Stimulated activated CD4-positive, alpha-beta T cell treated with anti-CD3 and anti-CD28 coated beads, Interleukin-4, amount 100 ng/mL, for 24 hours (primary cell): ENCODE measurements around the gene ATXN7L1.
"Not testable (repeated sequence)": the region's sequence is repeated elsewhere in the genome, so short reads cannot be mapped to it uniquely, and the experiment has no call there.

Experiments used
- DNase-seq: peaks from one replicate; pipeline ENCODE4 v3.0.0-alpha.2; 2020

The ATXN7L1 gene

DNA sequence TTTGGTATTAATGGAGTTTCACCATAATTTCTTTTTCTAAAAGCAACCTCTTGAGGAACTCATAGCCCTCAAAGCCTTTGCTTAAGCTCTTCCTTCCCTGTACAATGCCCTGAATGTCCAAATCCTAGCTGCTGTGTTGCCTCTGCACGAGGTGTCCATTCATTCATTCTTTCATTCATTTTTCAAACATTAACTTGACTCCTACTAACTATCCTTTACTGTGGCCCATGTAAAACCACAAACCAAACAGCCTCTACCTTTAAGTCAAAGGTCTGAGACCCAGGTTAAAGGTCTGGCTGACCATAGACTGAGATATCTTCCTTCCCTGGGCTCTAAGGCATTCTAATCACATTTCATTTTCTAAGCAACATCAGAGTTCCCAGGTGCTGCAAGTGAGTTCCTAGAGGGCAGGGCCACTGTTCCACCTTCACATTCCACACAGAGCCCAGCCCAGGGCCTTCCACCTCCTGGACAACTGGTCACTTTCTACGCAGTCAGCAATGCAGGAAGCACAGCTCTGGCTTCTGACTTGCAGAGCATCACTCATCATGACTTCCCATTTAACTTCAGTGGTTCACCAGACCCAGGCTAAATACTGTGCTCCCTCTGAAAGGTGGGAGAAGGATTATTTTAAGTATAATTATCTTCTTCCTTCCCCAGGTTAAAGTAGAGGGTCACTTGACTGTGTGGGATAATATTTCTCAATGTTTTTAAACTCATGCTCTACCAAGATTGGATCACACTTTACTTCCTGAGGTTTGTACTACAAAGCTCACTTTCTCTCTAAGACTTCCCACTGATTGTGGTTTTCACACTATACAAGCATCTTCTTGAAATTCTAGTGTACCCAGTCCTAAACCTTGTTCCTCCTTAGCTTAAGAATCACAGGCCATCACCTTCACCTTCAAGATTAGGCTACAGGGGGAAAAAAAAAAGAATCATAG, 19.1 kb downstream of the ATXN7L1 start:
- no peak for DNase-seq

DNA sequence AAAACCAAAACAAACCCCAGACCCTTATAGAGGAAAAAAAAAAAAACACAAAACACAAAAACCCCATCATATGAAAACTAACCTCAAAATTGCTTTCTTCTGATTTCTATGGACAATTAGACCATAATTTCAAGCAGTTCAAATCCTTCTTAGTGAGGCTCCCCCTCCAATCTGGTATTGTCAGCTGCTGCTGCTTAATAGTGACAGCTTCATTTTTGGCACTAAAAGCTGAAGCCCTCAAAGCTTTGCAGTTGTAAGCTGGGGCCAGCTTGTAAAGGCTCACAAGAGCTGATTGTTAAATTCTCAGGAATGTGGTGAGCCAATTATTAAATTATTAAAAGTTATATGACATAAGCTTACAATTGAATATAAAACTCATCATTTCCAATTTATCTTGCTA, 21.9 kb downstream of the ATXN7L1 start:
- DNase-seq: no peak

GRCh38 chr7:105853931-105854419, 22.4 kb downstream of the ATXN7L1 start:
- DNase-seq: no peak

DNA sequence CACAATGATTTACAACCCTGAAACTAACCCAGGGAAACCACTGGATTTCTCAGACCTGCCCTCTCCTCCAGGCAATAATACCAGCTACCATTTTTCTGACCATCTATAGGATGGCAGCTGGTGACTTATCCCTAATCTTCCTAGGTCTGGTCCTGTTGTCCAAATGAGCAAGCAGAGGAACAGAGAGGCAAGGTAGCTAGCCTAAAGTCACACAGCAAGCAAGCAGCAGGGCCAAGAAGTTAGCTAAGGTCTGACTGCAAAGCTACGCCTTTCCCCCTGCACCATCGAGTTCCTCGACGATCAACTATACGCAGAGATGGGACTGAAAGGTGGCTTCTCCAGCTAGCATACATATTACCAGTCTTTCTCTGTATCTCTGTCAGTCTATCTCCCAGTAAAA, 25.3 kb downstream of the ATXN7L1 start:
- DNase-seq: no peak

DNA sequence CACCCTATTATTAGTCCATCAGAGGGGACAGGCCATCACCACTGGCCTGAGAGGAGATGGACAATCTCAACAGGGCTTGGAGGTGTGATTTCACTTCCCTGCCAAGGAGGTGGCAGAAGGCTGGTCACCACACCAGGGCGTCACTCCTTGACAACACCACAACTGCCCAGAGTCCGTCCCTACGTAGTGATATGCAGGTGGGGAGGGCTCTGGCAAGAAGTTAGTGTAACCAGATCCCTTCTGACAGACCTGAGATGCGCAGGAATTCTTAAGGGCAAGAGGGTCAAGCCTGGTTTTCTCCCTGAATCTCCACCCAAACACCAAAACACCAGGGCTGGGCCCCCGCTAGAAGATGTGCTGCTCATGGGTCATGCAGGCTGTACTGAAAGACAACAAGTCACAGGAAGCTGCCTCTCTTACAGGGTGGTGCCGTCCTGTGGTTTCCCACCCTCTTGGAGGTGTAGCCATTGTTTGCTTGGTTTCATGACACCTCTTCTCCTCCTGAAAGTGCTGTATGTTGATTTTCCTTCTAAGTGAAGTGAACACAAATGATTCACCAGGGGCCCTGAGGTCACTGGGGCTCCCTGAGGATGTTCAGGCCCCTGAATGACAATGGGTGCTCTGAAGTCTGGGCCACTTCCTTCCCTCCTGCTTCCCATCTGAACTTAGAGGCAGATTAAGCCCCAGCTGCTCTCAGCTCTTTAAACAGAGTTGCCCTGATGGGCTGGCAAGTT, 27.1 kb downstream of the ATXN7L1 start:
- peak; percentile 74 for DNase-seq

- no peak for DNase-seq
Observed at GRCh38 chr7:105846404-105846803, 30.0 kb downstream of the ATXN7L1 start.

DNA sequence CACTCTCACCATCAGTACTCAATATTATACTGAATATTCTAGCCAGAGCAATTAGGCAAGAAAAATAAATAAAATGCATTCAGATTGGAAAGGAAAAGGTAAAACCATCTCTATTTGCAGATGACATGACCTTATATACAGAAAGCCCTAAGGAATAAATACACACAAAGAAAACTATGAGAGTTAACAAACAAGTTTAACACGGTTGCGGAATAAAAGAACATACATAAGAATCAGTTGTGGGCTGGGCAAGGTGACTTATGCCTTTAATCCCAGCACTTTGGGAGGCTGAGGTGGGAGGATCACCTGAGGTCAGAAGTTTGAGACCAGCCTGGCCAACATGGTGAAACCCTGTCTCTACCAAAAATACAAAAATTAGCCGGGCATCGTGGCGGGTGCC, 31.7 kb downstream of the ATXN7L1 start:
- DNase-seq: not testable (repeated sequence)

DNA sequence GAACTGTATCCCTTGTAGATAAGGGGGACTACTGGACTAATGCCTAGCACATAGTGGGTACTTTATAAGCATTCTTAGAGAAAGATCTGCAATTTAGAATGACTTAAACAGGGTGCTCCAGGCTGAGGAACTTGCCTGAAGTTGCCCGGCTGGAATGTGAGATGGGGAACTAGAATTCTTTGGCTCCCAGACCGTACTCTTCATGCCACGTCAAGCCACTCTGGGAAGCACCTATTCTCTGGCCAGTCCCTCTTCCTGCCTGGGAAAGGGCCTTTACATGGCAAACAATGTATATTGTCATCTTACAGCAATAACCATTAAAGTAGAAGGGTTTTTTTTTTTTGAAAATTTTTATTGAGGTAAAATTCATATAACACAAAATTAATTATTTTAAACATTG, 34.5 kb downstream of the ATXN7L1 start:
- no peak for DNase-seq

DNA sequence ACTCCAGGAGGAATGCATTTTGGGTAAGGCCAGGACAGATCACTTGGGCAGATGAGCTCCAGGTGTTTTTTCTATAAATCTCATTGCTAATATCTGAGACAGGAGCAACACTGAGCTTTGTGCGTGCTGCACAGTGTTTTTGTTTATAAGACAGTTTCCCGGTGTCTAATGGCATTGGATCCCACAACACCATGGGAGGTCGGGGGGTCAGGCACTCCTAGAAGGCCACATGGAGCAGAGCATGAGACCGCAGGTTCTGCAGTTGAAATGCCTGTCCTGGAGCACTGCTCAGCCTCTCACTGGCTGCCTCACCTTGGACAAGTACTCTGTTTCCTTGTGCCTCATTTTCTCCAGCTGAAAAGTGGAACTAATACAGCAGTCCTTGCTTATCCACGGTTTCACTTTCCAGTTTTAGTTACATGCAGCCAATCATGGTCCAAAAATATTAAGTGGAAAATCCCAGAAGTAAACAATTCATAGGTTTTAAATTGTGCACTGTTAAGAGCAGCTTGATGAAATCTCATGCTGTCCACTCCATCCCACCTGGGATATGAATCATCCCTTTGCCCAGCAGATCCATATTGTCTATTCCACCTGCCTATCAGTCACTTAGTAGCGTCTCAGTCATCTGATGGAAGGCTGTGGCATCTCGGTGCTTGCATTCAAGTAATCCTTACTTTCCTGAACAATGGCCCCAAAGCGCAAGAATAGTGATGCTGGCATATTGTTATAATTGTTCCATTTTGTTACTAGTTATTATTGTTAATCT, 35.2 kb downstream of the ATXN7L1 start:
- DNase-seq: no peak

- no peak for DNase-seq
Observed at GRCh38 chr7:105839266-105839665, 37.1 kb downstream of the ATXN7L1 start.

GRCh38 chr7:105838627-105839231, 37.7 kb downstream of the ATXN7L1 start:
- DNase-seq: no peak

GRCh38 chr7:105837765-105838626, 38.4 kb downstream of the ATXN7L1 start:
- DNase-seq: no peak

DNA sequence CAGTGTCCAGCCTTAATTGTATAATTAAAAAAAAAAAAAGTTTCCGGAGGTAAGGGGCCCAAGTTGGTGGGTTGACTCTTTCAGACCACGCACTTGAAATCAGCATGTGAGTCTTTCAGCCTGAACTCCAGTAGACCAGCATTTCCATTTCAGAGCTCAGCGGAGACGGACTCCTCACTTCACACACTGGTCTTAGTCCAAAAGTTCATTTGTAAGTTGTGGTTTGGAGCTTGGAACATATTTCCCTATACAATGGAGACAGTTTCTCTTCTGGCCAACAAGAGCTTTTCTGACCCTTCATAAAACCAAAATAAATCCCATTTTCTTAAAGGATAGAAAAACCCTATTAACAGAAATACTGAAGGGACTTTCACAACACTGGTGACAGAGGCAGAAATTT, 41.0 kb downstream of the ATXN7L1 start:
- no peak for DNase-seq

- no peak for DNase-seq
Observed at GRCh38 chr7:105831824-105832535, 44.4 kb downstream of the ATXN7L1 start.

- no peak for DNase-seq
Observed at GRCh38 chr7:105831302-105831620, 45.1 kb downstream of the ATXN7L1 start.

DNA sequence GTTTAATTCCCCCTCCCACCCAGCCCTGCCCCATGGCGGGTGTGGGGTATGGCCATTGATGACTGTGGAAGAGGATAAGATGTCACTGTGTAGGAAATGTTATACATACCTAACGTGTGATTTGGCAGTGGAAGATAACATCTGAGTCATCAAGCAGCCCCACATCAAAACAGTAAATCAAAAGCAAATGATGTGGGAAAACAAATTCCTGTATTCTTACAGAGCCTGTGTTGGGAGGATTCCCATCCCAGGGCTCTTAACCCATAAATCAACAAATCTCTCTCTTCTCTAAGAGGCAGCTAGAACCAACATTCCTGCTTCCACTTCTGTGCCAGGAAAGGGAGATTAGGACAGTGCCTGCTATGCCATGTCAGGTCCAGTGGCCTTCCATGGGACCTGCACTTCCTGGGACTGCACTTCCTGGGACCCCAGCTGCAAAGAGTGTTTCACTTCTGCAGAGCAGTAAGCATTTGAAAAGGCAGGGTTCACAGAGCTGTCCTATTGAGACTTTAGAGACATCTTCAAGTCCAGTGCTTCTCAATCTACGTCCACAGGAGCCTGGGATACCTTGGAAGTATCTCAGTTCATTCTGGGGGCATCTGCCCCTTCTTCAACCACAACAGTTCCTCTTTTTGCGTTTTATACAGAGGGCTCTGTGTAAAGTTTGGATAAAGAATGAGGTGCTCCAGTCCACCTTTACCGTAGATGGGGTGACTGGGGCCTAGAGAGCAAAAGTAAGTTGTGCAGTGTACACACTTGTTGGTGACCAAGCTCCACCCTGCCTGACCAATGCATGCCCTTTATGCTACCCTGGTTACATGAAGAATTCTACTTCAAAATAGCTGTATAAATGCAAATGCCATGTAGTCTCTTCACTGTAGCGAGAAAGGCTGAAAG, 45.7 kb downstream of the ATXN7L1 start:
- DNase-seq: no peak

DNA sequence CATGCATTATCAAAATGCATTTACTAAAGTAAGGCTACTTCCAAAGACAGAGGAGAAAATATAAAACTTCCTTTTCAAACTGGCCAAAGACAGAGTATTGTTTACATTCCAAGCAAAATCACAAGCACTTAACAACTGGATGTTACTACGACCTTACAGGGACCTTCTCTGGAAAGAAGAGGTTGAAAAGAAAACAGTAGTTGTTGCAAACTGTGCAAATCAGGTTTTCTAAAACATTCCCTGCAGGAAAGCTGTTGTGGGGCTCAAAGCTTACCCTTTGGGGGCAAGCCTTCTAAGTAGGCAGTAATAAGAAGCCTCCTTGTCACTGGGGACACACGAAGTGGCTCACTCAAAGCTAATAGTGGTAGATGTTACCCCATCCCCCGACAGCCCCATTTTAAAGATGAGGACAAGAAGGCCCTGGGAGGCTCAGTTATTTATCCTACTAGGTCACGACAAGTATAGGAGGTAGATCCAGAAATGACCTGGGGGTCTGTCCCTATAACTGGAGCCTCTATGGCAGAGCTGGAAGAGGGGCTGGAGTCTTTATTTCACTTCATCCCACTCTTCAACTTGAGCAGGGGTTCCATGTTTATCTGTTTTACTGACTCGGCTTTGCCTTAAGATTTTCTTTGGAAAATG, 46.6 kb downstream of the ATXN7L1 start:
- no peak for DNase-seq

DNA sequence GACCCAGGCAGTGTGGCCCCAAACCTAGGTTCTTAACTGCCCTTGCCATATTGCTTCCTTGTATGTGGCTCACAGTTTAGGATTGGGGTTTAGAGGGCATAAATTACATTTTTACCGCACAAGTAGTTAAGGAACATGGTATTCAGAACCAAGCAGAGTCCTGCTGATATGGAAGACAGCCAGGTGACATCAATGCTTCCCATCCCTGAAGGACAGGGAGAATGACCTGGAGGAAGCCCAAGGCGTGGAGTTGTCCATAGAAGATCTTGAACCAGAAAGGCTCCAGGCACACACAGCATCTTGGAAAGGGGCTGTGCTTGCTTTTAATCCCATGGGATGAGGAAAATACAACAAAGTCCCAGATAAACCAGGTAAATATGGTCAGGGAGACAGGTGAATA, 48.3 kb downstream of the ATXN7L1 start:
- DNase-seq: no peak

- no peak for DNase-seq
Observed at GRCh38 chr7:105827151-105827875, 49.1 kb downstream of the ATXN7L1 start.
